Measurements from ENCODE around the gene BARX1. TPM values are rescaled to one million over a fixed set of nuclear protein-coding genes. Genes with fewer than 3 reads are reported as not detected.

Gene BARX1
- total and polyA plus RNA-seq, 2 donors (not counting 1 experiment from before 2014, with no cell fraction given) = not detected

DNA sequence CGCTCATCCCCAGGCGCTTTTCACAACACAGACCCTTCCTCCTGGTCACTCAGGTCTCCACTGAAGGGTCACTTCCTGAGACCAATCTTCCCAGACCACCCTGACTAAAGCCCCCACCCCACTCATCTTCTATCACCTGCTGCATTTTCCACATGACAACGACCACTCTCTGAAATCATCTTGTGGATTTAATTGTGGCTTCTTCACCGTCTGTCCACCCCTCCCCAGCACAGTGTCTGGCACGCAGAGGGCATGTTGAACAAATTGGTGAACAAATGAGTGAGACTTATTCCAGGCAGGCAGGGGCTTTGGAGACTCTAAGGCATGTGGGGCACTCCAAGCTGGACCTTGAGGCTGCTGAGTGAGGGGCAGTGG, 8.8 kb downstream of the BARX1 start:
- H4K20me1 ChIP-seq (ENCODE audit: control insufficient read depth, extremely low read depth, insufficient read depth, low read length) = no peaks in the 10 kb centered on the region
- no peak overlapping the region for H3K4me3 ChIP-seq (replicated peaks in 1 of 4; ENCODE audit: control extremely low read depth in 1 of 4, insufficient read depth in 1 of 4, low read depth in 3 of 4, low read length in 4 of 4)
- DNase-seq (ENCODE audit: low read depth in 2 of 2) = no peak
- H3K9ac ChIP-seq (ENCODE audit: insufficient read depth, low read length) = no peak overlapping the region
- peaks cover 61% of the 10 kb centered on the region for H3K27me3 ChIP-seq (ENCODE audit: control insufficient read depth, insufficient read depth, low read length)
- no peak overlapping the region for H2AFZ ChIP-seq (ENCODE audit: low read length)
- TF ChIP-seq, protein P1, sequence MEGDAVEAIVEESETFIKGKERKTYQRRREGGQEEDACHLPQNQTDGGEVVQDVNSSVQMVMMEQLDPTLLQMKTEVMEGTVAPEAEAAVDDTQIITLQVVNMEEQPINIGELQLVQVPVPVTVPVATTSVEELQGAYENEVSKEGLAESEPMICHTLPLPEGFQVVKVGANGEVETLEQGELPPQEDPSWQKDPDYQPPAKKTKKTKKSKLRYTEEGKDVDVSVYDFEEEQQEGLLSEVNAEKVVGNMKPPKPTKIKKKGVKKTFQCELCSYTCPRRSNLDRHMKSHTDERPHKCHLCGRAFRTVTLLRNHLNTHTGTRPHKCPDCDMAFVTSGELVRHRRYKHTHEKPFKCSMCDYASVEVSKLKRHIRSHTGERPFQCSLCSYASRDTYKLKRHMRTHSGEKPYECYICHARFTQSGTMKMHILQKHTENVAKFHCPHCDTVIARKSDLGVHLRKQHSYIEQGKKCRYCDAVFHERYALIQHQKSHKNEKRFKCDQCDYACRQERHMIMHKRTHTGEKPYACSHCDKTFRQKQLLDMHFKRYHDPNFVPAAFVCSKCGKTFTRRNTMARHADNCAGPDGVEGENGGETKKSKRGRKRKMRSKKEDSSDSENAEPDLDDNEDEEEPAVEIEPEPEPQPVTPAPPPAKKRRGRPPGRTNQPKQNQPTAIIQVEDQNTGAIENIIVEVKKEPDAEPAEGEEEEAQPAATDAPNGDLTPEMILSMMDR (conservative IDR thresholded peaks at IDR 0.05 in 1 of 2, IDR thresholded peaks at IDR 0.05 in 1 of 2; ENCODE audit: low read depth in 1 of 2, low read length in 2 of 2) = no peak
- TF ChIP-seq EZH2 (IDR thresholded peaks at IDR 0.05; ENCODE audit: low read length, missing control alignments) = peak; percentile 40
- no peak overlapping the region for H3K4me2 ChIP-seq (ENCODE audit: extremely low read depth, insufficient read depth, low read length)
- H3K79me2 ChIP-seq (ENCODE audit: control insufficient read depth, insufficient read depth, low read length) = no peaks in the 10 kb centered on the region
- H3K4me1 ChIP-seq (ENCODE audit: control insufficient read depth, extremely low read depth, insufficient read depth, low read length) = no peaks in the 10 kb centered on the region
- no peaks in the 10 kb centered on the region for H3K36me3 ChIP-seq (ENCODE audit: control insufficient read depth, insufficient read depth, low read length)
- no peaks in the 10 kb centered on the region for H3K9me3 ChIP-seq (ENCODE audit: control insufficient read depth, insufficient read depth, low read depth, low read length)
- no peak overlapping the region for H3K27ac ChIP-seq (ENCODE audit: insufficient read depth, low read length)

DNA sequence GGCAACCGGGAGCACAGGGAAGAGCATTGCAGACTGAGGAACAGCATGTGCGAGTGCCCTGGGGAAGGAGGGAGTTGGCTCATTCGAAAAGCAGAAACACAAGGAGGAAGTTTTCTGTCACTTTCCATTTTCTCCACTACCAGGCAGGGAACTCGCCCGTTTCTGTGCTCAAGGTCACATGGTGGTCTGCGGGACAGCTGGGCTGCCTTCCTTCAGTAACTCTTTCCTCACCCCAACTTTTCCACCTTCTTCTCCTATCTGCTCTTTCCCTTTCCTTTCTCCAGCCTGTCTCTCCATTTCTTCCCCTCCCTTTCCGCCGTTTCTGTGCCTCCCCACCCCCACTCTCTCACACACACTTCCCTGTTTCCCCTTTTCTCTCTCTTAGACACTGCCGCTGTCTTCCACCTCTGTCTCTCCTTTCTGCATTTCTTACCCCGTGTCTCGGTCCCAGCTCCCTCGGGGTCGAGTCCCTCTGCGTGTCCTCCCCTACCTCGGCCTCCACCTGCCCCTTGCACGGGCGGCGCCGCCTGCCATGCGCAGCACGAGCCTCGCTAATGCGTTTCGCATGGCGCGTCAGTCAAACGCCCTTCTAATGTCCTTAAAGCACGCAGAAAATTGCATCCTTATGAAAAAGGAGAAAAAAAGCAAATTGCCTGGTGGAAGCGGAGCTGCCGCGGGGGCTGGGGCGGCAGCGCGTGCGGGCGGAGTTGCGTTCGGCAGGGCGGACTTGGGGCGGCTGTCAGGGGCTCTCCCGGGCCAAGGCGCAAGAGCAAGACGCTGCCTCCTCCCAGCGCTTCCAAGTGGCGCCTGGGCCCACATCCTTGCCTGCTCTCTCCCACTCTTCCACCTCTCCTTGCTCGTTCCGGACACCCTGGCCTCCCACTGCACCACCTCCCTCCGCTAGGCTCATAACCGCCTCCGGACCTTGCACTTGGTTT, 9.5 kb downstream of the BARX1 start:
- Histone ChIP-seq H3K4me1 (ENCODE audit: control insufficient read depth, extremely low read depth, insufficient read depth, low read length) (no peaks in the 10 kb centered on the region), H3K79me2 (ENCODE audit: control insufficient read depth, insufficient read depth, low read length) (no peaks in the 10 kb centered on the region), H3K9me3 (ENCODE audit: control insufficient read depth, insufficient read depth, low read depth, low read length) (no peaks in the 10 kb centered on the region), H2AFZ (ENCODE audit: low read length) (no peak overlapping the region), H3K27me3 (ENCODE audit: control insufficient read depth, insufficient read depth, low read length) (peaks cover 54% of the 10 kb centered on the region), H3K27ac (ENCODE audit: insufficient read depth, low read length) (no peak overlapping the region), H3K9ac (ENCODE audit: insufficient read depth, low read length) (no peak overlapping the region), H3K4me3 (replicated peaks in 1 of 4; ENCODE audit: control extremely low read depth in 1 of 4, insufficient read depth in 1 of 4, low read depth in 3 of 4, low read length in 4 of 4) (peak overlapping the region in 1 of 4 experiments; percentile 22), H3K36me3 (ENCODE audit: control insufficient read depth, insufficient read depth, low read length) (no peaks in the 10 kb centered on the region), H3K4me2 (ENCODE audit: extremely low read depth, insufficient read depth, low read length) (no peak overlapping the region), H4K20me1 (ENCODE audit: control insufficient read depth, extremely low read depth, insufficient read depth, low read length) (no peaks in the 10 kb centered on the region)
- TF ChIP-seq EZH2 (IDR thresholded peaks at IDR 0.05; ENCODE audit: low read length, missing control alignments) = peak; percentile 81
- TF ChIP-seq, protein P1 (conservative IDR thresholded peaks at IDR 0.05 in 1 of 2, IDR thresholded peaks at IDR 0.05 in 1 of 2; ENCODE audit: low read depth in 1 of 2, low read length in 2 of 2) = no peak
- no peak for DNase-seq (ENCODE audit: low read depth in 2 of 2)

DNA sequence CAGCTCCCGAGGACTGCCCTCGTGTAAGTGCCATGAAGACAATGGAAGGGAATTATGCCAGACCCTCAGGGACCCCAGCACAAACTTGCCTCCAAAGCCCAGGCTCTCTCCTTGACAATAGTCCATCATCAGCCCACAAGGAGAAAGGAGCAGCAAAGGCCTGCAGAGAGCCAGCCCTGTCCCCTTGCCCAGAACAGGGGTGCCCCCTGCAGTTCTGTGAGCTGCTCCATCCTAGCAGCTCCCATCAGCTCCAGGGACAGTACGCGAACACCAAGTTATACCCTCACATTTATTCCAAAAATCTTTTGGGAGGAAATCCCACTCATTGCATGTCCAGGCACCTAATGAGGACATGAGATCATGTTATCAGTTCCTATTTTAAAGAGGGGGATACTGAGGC, 11.1 kb downstream of the BARX1 start:
- Histone ChIP-seq H3K9ac (ENCODE audit: insufficient read depth, low read length) (no peak overlapping the region), H3K4me1 (ENCODE audit: control insufficient read depth, extremely low read depth, insufficient read depth, low read length) (no peaks in the 10 kb centered on the region), H3K27me3 (ENCODE audit: control insufficient read depth, insufficient read depth, low read length) (peaks cover 40% of the 10 kb centered on the region), H3K79me2 (ENCODE audit: control insufficient read depth, insufficient read depth, low read length) (no peaks in the 10 kb centered on the region), H3K27ac (ENCODE audit: insufficient read depth, low read length) (no peak overlapping the region), H3K9me3 (ENCODE audit: control insufficient read depth, insufficient read depth, low read depth, low read length) (no peaks in the 10 kb centered on the region), H3K36me3 (ENCODE audit: control insufficient read depth, insufficient read depth, low read length) (no peaks in the 10 kb centered on the region), H4K20me1 (ENCODE audit: control insufficient read depth, extremely low read depth, insufficient read depth, low read length) (no peaks in the 10 kb centered on the region), H3K4me2 (ENCODE audit: extremely low read depth, insufficient read depth, low read length) (no peak overlapping the region), H2AFZ (ENCODE audit: low read length) (no peak overlapping the region), H3K4me3 (replicated peaks in 1 of 4; ENCODE audit: control extremely low read depth in 1 of 4, insufficient read depth in 1 of 4, low read depth in 3 of 4, low read length in 4 of 4) (no peak overlapping the region)
- DNase-seq (ENCODE audit: low read depth in 2 of 2) = no peak
- no peak for TF ChIP-seq EZH2 (IDR thresholded peaks at IDR 0.05; ENCODE audit: low read length, missing control alignments)
- TF ChIP-seq, protein P1 (conservative IDR thresholded peaks at IDR 0.05 in 1 of 2, IDR thresholded peaks at IDR 0.05 in 1 of 2; ENCODE audit: low read depth in 1 of 2, low read length in 2 of 2) = no peak

Data from fibroblast of lung (primary cell).